GM19324 (cell line): ENCODE measurements around the gene COX5A.

ENCODE experiments used
- ATAC-seq: cut with Tn5 transposase; IDR thresholded peaks from one replicate; pipeline ENCODE4 v1.9.1; 2021; ENCODE audit warnings: mild to moderate bottlenecking, moderate library complexity; ENCODE audit not compliant: unreplicated experiment, low FRiP score

COX5A gene

DNA sequence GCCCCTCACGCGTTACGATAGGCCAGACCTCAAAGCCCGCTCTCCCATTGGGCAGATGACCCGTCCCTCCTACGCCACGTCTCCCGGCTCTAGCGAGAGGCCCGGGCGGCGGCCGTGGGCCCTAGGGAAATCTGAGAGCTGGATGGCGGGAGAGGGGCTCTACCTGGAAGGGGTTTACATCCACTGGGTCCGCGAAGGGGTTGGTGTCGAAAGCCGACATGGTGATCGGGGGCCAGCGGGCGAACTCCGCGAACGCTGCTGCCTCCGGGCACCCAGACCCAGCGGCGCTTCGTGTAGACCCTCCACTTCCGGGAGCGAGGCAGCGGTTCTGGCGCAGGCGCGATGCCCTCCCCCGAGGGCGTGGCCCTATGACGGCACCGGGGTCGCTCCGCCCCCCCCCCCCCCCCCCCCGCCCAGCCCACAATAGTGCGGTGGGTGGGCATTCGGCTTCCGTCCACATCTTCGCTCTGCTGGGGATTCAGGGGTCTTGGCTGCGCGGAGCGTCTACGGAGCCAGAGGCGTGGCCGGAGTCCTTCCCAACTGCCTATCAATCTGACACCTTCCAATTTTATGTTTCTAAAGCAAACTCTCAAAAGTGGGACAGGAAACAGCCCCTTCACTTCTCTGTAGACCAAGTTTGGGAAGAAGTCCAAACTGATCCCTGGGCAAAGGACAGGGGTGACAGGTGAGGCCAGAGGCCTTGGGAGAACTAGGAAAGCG, 64.7 kb downstream of the COX5A start, which contains the start of gene SCAMP2:
Gene SCAMP2 (minus strand): TSS at position 330 of the 720 bp plus-strand sequence. CDS start 110 bp downstream, at position 220.
- ATAC-seq: peak; percentile 87

DNA sequence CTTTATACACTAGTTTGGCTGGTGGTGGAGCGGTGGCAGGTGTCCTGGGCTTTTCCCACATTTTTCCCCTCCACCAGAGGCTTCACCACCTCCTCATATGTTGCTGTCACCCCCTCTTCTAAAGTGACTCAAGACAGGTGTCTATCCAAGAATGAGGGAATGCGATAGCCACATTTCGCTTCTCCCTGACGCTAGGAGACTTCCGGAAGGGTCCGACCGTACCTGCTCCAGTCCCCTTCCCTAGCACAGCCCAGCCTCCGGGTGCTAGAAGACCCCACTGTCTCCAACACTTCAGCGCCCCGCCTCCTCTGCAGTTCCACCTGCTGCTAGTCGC, 65.2 kb downstream of the COX5A start:
- ATAC-seq: no peak

DNA sequence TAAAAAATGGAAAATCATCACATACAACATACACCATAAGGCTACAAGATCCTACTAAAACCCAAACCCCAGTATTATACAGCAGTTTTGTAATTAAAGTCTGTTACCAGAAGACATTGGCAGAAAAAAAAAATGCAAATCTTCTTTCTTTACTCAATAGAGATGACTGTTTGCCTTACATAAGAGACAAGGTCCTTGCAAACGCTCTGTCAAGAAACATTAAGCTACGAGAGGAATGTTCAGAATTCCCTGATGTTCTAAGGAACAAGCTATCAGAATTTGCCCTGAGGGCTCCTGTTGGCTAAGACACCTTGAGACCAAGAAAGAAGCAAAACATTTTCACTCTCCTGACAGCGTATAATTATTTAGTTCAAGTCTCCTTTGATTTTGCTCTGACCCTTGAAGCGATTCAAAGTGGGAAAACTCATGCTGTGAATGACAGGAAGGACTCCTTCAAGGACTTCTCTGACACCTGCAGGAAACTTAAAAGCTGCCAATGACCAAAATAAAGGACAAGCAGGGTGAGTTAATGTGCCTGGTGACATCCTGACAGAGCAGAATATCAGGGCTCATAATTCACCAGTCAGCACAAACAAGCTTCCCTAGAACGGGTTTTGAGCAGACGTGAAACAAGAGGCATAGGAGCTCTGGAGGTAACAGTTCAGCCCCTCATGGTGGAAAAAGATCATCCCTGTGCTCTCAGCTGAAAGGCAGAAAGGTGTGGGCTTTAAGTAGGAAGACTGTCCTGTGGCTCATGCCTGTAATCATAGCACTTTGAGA, 67.2 kb downstream of the COX5A start:
- ATAC-seq: no peak
